Measurements from ENCODE around the gene LRP1B.

- TF ChIP-seq CTCF (IDR thresholded peaks at IDR 0.05; ENCODE audit: poor library complexity, severe bottlenecking) (no peak), REST (IDR thresholded peaks at IDR 0.05; ENCODE audit: borderline replicate concordance) (no peak), EP300 (conservative IDR thresholded peaks at IDR 0.05; ENCODE audit: poor library complexity, severe bottlenecking) (no peak), EZH2 (IDR thresholded peaks at IDR 0.05; ENCODE audit: borderline replicate concordance, insufficient read depth, low read length, poor library complexity, severe bottlenecking) (no peak), SMC3 (conservative IDR thresholded peaks at IDR 0.05; ENCODE audit: poor library complexity) (no peak), MXI1 (conservative IDR thresholded peaks at IDR 0.05; ENCODE audit: poor library complexity, severe bottlenecking) (no peak)
Measured at GRCh38 chr2:141003967-141004657, 1126.7 kb downstream of the LRP1B start.

All from neural cell (in vitro differentiated cells).